ENCODE data around the gene NSD2. TPM values are rescaled to one million over a fixed set of nuclear protein-coding genes. Genes with fewer than 3 reads are reported as not detected.

NSD2 gene
- polyA plus RNA-seq, 3 donors from 2014 or later: 1.8 to 7.2 (median 4.4) TPM

DNA sequence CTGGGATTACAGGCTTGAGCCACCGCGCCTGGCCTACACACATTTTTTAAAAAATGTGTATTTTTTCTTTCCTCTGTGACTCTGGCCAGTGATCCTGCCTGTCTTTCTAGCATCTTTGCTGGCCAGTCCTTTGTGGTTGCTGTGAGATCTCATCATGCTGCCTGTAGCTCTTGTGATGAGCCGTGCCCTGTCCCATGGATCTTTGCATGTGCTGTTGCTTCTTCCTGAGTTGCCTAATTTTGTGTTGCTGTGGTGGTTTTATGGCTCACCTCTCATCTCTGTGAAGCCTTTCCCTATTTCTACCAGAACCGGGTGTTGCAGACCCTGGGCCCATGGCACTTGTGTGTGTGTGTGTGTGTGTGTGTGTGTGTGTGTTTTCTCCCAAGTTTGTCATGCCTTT lies 8.3 kb downstream of the NSD2 start:
- Mint-ChIP-seq H3K4me3 (no peak overlapping the region), H3K9me3 (no peaks in the 10 kb centered on the region), H3K36me3 (no peaks in the 10 kb centered on the region), H3K4me1 (peaks cover 4 to 14% of the 10 kb centered on the region in 2 donors), H3K27me3 (ENCODE audit: low read depth in 3 of 3) (no peaks in the 10 kb centered on the region), H3K27ac (no peak overlapping the region)
- DNase-seq: no peak

DNA sequence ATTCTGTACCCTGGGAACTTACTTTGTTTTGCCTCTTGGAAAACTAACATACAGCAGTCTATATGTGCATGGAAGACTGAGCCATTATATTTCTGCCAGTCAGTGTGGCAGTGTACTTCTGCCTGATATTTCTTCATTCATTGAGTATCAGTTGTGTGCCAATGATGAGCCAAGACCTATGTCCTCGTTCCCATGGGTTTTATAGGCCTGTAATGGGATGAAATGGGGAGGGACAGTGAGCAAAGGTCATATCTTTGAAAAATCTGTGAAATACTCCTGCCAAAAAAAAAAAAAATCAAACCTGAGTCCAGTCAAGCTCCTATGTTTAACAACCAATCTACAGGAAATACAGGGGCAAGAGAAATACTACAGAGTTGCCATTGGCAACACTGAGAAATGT lies 9.1 kb downstream of the NSD2 start:
- H3K4me1 Mint-ChIP-seq: peaks cover 4 to 14% of the 10 kb centered on the region in 2 donors
- no peaks in the 10 kb centered on the region for H3K27me3 Mint-ChIP-seq (ENCODE audit: low read depth in 3 of 3)
- H3K36me3 Mint-ChIP-seq: no peaks in the 10 kb centered on the region
- peak overlapping the region in 1 of 6 donors; percentile 53 for H3K27ac Mint-ChIP-seq
- DNase-seq: no peak
- H3K9me3 Mint-ChIP-seq: no peaks in the 10 kb centered on the region
- no peak overlapping the region for H3K4me3 Mint-ChIP-seq

DNA sequence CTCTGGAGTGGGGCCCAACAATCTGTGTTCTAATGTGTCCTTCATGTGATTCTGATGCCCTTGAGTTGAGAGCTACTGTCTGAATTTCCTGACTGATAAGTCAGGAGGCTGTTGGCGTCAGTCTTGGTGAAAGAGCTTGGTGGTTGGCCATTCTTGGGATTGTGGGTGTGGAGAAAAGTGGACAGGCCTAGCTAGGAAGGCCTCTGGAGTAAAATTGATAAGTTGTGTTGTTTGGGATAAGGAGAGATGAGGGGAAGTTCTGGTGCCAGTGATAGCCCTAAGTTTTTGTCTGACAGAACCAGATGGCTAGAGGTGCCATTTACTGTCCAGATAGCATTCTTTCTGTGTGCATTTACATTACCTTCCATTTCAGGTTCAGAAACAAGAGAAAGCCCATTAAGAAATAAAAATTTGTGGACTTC lies 11.7 kb downstream of the NSD2 start:
- peak overlapping the region in 2 of 6 donors; percentile 29 to 32 for H3K27ac Mint-ChIP-seq
- no peaks in the 10 kb centered on the region for H3K27me3 Mint-ChIP-seq (ENCODE audit: low read depth in 3 of 3)
- peaks cover 2 to 24% of the 10 kb centered on the region in 2 donors for H3K4me1 Mint-ChIP-seq
- no peak for DNase-seq
- H3K4me3 Mint-ChIP-seq: no peak overlapping the region
- no peaks in the 10 kb centered on the region for H3K36me3 Mint-ChIP-seq
- H3K9me3 Mint-ChIP-seq: no peaks in the 10 kb centered on the region

DNA sequence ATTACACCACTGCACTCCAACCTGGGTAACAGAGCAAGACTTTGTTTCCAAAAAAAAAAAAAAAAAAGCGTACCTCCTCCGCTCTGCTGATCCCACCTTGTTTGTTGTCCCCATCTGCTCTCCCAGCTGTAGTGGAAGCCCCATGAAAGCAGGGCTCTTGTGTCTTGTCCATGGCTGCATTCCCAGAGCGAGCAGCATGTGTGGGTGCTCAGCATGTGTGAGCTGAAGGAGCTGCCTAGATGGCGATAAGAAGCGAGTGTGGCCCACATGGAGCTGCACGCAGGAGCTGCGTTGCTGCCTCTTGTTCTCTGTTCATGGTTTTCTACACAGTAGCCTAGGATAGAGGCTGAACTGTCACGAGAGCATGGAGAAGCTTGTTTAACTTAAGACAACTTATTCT lies 12.4 kb downstream of the NSD2 start:
- H3K27ac Mint-ChIP-seq: no peak overlapping the region
- no peaks in the 10 kb centered on the region for H3K9me3 Mint-ChIP-seq
- no peaks in the 10 kb centered on the region for H3K36me3 Mint-ChIP-seq
- no peaks in the 10 kb centered on the region for H3K27me3 Mint-ChIP-seq (ENCODE audit: low read depth in 3 of 3)
- peaks cover 2 to 26% of the 10 kb centered on the region in 2 donors for H3K4me1 Mint-ChIP-seq
- H3K4me3 Mint-ChIP-seq: no peak overlapping the region
- no peak for DNase-seq

DNA sequence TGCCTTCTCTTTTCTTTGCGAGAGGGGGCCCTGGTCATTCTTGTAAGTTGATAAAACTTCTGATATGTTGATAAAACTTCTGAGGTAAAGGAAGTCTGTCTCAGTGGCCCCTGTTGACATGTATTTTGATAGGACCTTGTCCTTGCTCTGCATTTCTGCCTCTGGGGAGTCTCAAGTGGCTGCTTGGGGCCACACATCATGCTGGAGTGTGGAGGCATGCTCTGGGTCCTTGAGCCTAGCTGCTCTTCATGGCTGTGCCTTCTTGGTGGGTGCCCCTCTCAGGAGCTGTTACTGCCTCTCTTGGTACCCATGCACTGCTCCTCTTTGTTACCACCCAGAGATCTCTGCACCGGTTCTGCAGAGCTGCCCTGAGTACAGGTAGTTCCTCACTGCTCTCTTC lies 14.2 kb downstream of the NSD2 start:
- no peak overlapping the region for H3K4me3 Mint-ChIP-seq
- H3K27me3 Mint-ChIP-seq (ENCODE audit: low read depth in 3 of 3): no peaks in the 10 kb centered on the region
- H3K27ac Mint-ChIP-seq: peak overlapping the region in 1 of 6 donors; percentile 28
- H3K36me3 Mint-ChIP-seq: no peaks in the 10 kb centered on the region
- DNase-seq: no peak
- H3K9me3 Mint-ChIP-seq: no peaks in the 10 kb centered on the region
- H3K4me1 Mint-ChIP-seq: peaks cover 3 to 15% of the 10 kb centered on the region in 2 donors

DNA sequence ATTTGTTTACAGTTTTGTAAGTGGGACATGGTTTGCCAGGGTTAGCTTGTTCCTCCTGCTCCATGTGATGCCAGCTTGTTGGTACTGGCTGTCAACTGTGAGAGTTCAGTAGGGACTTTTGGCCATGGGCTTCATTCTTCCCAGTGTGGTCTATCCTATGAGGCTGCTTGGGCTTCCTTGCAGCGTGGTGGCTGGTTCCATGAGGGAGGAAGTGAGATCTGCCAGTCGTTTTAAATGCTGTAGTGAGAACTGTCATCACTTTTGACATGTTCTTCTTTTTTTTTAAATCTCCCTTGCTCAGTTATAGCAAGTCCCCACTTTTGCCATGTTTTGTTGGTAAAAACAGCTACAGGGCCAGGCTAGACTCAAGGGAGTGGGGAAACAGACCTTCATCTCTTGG lies 15.9 kb downstream of the NSD2 start:
- H3K4me3 Mint-ChIP-seq: no peak overlapping the region
- no peaks in the 10 kb centered on the region for H3K36me3 Mint-ChIP-seq
- peaks cover 4 to 11% of the 10 kb centered on the region in 2 donors for H3K4me1 Mint-ChIP-seq
- no peak for DNase-seq
- H3K27me3 Mint-ChIP-seq (ENCODE audit: low read depth in 3 of 3): no peaks in the 10 kb centered on the region
- H3K27ac Mint-ChIP-seq: peak overlapping the region in 1 of 6 donors; percentile 58
- H3K9me3 Mint-ChIP-seq: no peaks in the 10 kb centered on the region

DNA sequence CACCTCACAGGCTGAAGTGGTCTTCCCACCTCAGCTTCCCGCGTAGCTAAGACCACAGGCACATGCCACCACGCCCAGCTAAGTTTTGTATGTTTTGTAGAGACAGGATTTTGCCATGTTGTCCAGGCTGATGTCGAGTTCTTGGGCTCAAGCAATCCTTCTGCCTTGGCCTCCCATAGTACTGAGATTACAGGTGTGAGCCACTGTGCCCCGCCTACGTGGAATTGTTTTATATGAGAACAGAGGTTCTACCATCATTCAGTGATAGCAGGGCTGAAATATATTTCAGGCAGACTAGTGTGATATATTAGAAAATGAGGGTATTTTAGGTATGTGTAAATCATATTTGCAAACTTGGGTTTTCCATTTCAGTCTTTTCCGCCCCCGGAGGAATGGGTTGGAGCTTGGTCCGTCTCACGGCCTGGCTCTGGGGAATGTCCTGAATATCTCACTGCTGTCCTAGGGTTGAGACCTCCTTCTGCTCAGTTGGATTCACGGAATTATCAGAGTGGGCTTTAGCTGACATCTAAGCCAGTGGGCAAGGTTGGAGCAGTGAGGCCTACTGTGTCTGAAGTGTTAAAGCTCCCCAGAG lies 19.9 kb downstream of the NSD2 start:
- Mint-ChIP-seq H3K4me3 (no peak overlapping the region), H3K27me3 (ENCODE audit: low read depth in 3 of 3) (peaks cover 0 to 2% (median 0%) of the 10 kb centered on the region in 3 donors), H3K9me3 (no peaks in the 10 kb centered on the region), H3K27ac (no peak overlapping the region), H3K36me3 (no peaks in the 10 kb centered on the region), H3K4me1 (peaks cover 4 to 17% of the 10 kb centered on the region in 2 donors)
- no peak for DNase-seq

DNA sequence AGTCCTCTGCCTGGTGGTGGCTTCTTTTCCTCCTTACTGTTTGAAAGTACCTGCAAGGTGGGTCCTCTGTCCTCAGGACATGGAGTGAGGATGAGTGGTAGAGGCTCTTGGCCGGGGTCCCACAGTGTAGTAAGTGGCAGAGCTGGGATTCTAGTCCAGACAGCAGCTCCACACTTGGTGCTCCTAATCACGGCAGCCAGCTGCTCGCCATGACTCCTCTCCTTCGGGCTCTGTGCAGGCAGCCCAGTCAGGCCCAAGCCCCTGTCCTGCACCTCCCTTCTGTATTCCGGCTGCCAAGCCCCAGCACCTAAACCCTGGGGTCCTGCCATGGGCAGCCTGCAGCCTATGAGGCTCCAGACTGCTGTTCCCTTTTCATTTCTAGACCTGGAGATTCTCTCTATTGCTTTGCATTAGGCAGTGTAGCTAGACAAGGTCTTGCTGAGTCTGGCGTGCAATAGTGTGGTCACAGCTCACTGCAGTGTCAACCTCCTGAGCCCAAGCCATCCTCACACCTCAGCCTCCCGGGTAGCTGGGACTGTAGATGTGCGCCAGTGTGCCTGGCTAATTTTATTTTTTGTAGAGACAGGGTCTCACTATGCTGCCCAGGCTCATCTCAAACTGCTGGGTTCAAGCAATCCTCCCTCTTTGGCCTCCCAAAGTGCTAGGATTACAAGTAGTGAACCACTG lies 24.9 kb downstream of the NSD2 start:
- peaks cover 0 to 5% (median 4%) of the 10 kb centered on the region in 3 donors for H3K36me3 Mint-ChIP-seq
- no peak for DNase-seq
- no peaks in the 10 kb centered on the region for H3K9me3 Mint-ChIP-seq
- peaks cover 8 to 13% of the 10 kb centered on the region in 2 donors for H3K4me1 Mint-ChIP-seq
- peaks cover 0 to 2% (median 0%) of the 10 kb centered on the region in 3 donors for H3K27me3 Mint-ChIP-seq (ENCODE audit: low read depth in 3 of 3)
- no peak overlapping the region for H3K4me3 Mint-ChIP-seq
- no peak overlapping the region for H3K27ac Mint-ChIP-seq

DNA sequence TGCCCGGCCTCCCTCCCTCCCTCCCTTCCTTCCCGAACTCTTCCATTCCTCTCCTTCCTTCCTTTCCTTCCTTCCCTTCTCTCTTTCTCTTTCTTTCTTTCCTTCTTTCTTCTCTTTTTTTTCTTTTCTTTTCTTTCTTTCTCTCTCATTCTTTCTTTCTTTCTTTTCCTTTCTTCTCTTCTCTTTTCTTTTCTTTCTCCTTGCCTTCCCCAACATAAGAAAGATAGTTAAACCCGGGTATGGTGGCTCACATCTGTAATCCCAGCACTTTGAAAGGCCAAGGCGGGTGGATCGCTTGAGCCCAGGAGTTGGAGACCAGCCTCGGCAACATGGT lies 25.4 kb downstream of the NSD2 start:
- peaks cover 0 to 7% (median 5%) of the 10 kb centered on the region in 3 donors for H3K36me3 Mint-ChIP-seq
- H3K27me3 Mint-ChIP-seq (ENCODE audit: low read depth in 3 of 3): peaks cover 0 to 2% (median 0%) of the 10 kb centered on the region in 3 donors
- no peaks in the 10 kb centered on the region for H3K9me3 Mint-ChIP-seq
- peaks cover 8 to 13% of the 10 kb centered on the region in 2 donors for H3K4me1 Mint-ChIP-seq
- no peak overlapping the region for H3K4me3 Mint-ChIP-seq
- no peak for DNase-seq
- H3K27ac Mint-ChIP-seq: peak overlapping the region in 1 of 6 donors; percentile 6

DNA sequence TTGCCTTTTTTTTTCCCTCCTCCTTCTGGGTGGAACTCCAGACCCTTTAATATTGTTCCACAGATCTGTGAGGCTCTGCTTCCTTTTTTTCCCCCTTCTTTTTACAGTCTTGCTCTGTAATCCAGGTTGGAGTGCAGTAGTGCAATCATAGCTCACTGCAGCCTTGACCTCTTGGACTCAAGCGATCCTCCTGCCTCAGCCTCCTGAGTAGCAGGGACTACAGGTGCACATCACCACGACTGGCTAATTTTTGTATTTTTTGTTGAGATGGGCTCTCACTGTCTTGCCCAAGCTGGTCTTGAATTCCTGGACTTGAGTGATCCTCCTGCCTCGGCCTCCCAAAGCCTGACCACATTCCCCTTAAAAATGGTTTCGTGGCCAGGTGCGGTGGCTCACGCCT lies 26.8 kb downstream of the NSD2 start:
- peak overlapping the region in 1 of 6 donors; percentile 44 for H3K27ac Mint-ChIP-seq
- DNase-seq: no peak
- no peak overlapping the region for H3K4me3 Mint-ChIP-seq
- H3K36me3 Mint-ChIP-seq: peaks cover 0 to 7% (median 5%) of the 10 kb centered on the region in 3 donors
- peaks cover 0 to 2% (median 0%) of the 10 kb centered on the region in 3 donors for H3K27me3 Mint-ChIP-seq (ENCODE audit: low read depth in 3 of 3)
- H3K4me1 Mint-ChIP-seq: peaks cover 6 to 13% of the 10 kb centered on the region in 2 donors
- no peaks in the 10 kb centered on the region for H3K9me3 Mint-ChIP-seq

DNA sequence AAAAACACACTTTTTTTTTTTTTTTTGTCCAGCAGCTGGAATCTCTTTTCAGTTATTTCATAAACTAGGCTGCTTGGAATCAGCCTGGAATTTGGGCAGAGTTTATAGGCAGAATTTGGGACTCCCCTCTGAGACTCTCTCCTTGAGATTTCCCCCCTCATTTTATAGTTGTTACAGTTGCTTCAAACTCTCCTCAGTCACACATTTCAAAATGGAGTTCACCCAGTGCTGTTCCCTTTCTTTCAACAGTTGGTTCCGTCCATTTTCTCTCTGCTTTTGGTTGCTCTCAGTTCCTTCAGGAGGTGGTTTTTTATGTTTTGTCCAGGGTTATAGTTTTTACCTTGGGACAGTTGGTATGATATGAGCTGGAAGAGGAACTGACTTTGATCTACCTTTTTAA lies 27.5 kb downstream of the NSD2 start:
- no peak for DNase-seq
- Mint-ChIP-seq H3K4me1 (peaks cover 6 to 18% of the 10 kb centered on the region in 2 donors), H3K27me3 (ENCODE audit: low read depth in 3 of 3) (no peaks in the 10 kb centered on the region), H3K9me3 (no peaks in the 10 kb centered on the region), H3K27ac (peak overlapping the region in 3 of 6 donors; percentile 19 to 76 (median 73)), H3K4me3 (peak overlapping the region in 1 of 5 donors; percentile 70), H3K36me3 (peaks cover 4 to 11% (median 5%) of the 10 kb centered on the region in 3 donors)

DNA sequence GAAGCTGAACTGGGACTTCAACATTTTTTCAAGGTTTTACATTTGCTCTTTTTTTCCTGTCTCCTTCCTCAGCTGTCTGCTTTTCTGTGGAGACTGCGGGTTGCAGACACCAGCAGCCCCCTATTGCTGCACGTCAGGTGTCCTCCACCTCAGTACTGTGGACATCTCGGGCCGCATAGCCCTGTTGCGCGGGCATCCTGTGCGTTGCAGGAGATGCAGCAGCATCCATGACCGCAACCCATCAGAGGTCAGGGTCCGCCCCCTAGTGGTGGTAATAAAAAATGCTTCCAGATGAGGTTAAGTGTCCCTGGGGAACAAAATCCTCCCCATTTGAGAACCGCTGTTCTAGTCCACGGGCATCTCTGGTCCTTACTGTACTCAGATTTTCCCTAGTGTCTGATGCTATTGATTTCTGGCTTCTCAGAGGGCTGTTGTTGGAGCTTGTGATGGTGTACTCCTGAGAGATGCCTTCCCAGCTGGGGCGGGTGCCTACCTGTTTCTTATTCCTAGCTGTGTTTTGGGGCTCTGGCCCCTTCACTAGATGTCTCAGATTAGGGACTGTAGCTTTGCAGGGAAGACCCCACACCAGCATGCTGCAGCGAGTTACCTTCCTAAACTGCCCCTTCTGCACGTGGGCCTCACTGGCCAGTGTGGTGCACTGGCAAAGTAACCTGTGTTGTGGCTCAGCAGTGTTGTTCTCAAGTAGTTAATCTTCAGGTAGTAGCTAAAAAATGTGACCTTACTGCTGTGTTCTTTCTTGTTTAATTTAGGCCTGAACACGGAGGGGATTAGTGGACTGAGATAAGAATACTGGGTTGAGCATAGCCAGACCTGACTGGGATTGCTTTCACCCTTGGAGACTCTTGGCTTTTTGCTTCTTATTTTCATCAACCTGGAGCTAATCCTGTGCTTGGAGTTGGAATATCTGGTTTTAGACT lies 28.2 kb downstream of the NSD2 start:
- peak overlapping the region in 1 of 5 donors; percentile 70 for H3K4me3 Mint-ChIP-seq
- peak overlapping the region in 3 of 6 donors; percentile 19 to 76 (median 73) for H3K27ac Mint-ChIP-seq
- H3K36me3 Mint-ChIP-seq: peaks cover 4 to 13% (median 5%) of the 10 kb centered on the region in 3 donors
- peak; percentile 70 to 75 (median 72) for DNase-seq
- peaks cover 6 to 18% of the 10 kb centered on the region in 2 donors for H3K4me1 Mint-ChIP-seq
- no peaks in the 10 kb centered on the region for H3K9me3 Mint-ChIP-seq
- no peaks in the 10 kb centered on the region for H3K27me3 Mint-ChIP-seq (ENCODE audit: low read depth in 3 of 3)

DNA sequence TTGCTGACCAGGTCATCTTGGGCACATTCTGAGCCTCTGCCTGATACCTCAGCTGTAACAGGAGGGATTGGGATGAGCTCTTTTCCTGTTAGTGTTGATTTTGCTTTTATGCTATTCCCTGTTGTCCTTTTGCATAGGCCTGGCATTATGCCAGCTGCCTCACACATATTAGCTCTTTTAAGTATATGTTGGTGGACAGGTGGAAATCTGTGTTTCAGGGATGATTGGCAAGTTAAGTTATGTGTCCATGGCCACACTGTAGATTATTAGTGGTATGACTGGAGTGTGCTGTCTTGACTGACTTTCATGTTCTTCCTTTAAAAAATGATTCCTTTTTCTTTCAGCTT lies 28.9 kb downstream of the NSD2 start:
- no peak for DNase-seq
- H3K4me3 Mint-ChIP-seq: no peak overlapping the region
- H3K36me3 Mint-ChIP-seq: peaks cover 4 to 18% (median 5%) of the 10 kb centered on the region in 3 donors
- no peak overlapping the region for H3K27ac Mint-ChIP-seq
- H3K27me3 Mint-ChIP-seq (ENCODE audit: low read depth in 3 of 3): no peaks in the 10 kb centered on the region
- H3K4me1 Mint-ChIP-seq: peaks cover 6 to 13% of the 10 kb centered on the region in 2 donors
- H3K9me3 Mint-ChIP-seq: no peaks in the 10 kb centered on the region

DNA sequence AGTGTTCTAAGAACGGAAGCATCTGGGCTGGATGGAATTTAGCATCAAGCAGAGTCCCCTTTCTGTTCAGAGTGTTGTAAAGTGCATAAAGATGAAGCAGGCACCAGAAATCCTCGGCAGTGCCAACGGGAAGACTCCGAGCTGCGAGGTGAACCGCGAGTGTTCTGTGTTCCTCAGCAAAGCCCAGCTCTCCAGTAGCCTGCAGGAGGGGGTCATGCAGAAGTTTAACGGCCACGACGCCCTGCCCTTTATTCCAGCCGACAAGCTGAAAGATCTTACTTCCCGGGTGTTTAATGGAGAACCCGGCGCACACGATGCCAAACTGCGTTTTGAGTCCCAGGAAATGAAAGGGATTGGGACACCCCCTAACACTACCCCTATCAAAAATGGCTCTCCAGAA lies 29.4 kb downstream of the NSD2 start:
- DNase-seq: no peak
- no peak overlapping the region for H3K4me3 Mint-ChIP-seq
- H3K27ac Mint-ChIP-seq: peak overlapping the region in 1 of 6 donors; percentile 39
- H3K27me3 Mint-ChIP-seq (ENCODE audit: low read depth in 3 of 3): no peaks in the 10 kb centered on the region
- H3K36me3 Mint-ChIP-seq: peaks cover 4 to 20% (median 5%) of the 10 kb centered on the region in 3 donors
- H3K4me1 Mint-ChIP-seq: peaks cover 6 to 12% of the 10 kb centered on the region in 2 donors
- no peaks in the 10 kb centered on the region for H3K9me3 Mint-ChIP-seq
